AG04449 (cell line): ENCODE data around the gene RBBP5.

Source experiments
- CTCF ChIA-PET: fragments of 350-600 bp; formaldehyde crosslinking; extraction: SDS; loops from one replicate; lab custom pipeline; 2021; ENCODE audit warnings: antibody characterized with exemption; lab: Yijun Ruan, JAX
- POLR2A ChIA-PET: fragments of 400-600, 350-600 bp; formaldehyde crosslinking; extraction: SDS; loops from one replicate; lab custom pipeline; 2020; ENCODE audit warnings: antibody characterized with exemption, inconsistent platforms; lab: Yijun Ruan, JAX
- DNase-seq: peaks from one replicate; pipeline ENCODE4 v3.0.0-alpha.2; 2010; ENCODE audit warnings: low read depth, low spot score
- H3K4me3 ChIP-seq: 2 replicates; pipeline ENCODE4 v1.5.1; 2011; ENCODE audit warnings: low read depth, mild to moderate bottlenecking, control low read depth, low read length
- CTCF ChIP-seq: IDR thresholded peaks from one replicate; pipeline ENCODE4 v1.5.1; 2011; ENCODE audit warnings: mild to moderate bottlenecking, moderate library complexity, low read length, control low read depth, inconsistent platforms; ENCODE audit not compliant: insufficient read depth; ENCODE audit errors: missing control alignments

The RBBP5 gene

GRCh38 chr1:205124726-205125125, 2.9 kb upstream of the RBBP5 start:
- POLR2A ChIA-PET: no interaction called here
- DNase-seq: no peak
- CTCF ChIA-PET: interaction anchor here (2.2 to 16.9 kb wide), 2 partner anchors 18 to 131 kb away, joined by 10 to 239 read pairs; no protein-coding TSS in a partner anchor
- TF ChIP-seq CTCF: no peak
- H3K4me3 ChIP-seq: no peak overlapping the region

- no peak for TF ChIP-seq CTCF
Measured at GRCh38 chr1:205122489-205122882, 708 bp upstream of the RBBP5 start.

DNA sequence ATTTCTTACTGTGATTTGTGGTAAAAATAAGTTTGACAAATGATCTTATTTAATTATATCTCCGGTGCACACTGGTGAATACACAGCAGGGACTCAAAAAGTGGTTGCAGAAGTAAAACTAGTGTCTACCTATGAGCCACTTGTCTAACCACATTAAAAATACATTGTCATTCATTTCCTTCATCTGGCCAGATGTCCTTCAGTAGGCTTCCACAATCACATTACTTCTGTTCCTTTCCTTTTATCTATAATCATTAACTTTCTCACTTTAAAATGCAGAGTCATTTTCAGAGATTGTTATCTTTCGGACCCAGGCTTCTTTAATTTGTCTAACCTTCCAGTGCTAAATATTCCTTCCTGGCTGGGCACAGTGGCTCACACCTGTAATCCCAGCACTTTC, 3.0 kb downstream of the RBBP5 start:
- no peak overlapping the region for H3K4me3 ChIP-seq
- no peak for DNase-seq
- TF ChIP-seq CTCF: no peak
- ChIA-PET CTCF (interaction anchor here (3.5 to 16.9 kb wide), 3 partner anchors 10 to 137 kb away, joined by 22 to 239 read pairs (median 88); no protein-coding TSS in a partner anchor), POLR2A (no interaction called here)

More at GRCh38 chr1:205122489-205122882, 708 bp upstream of the RBBP5 start:
- ChIA-PET CTCF (interaction anchor here (0.8 to 16.9 kb wide), 13 partner anchors 10 to 134 kb away, joined by 3 to 239 read pairs (median 5); no protein-coding TSS in a partner anchor), POLR2A (interaction anchor here (0.6 to 1.1 kb wide), 3 partner anchors 12 to 134 kb away, joined by 3 to 4 read pairs (median 4); no protein-coding TSS in a partner anchor)
- H3K4me3 ChIP-seq: peak overlapping the region; percentile 99
- no peak for DNase-seq

DNA sequence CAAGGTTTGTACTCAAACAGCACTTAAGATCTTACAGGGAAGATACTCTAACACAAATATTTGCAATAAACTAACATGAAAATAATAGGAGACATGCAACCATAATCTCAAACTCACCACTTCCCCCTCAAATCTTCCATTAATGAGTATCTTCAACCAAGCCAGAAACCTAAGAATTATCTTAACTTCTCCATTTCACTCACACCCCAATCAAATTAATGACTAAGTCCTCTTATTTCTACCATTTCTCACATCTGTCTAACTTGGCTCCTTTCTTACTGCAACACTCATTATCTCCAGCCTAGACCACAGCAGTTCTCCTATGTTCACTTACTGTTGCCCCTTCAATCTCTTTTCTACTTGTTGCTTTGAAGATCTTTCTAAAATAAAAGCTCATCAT, 10.4 kb downstream of the RBBP5 start:
- ChIA-PET POLR2A (interaction anchor here (0.7 kb wide), 1 partner anchor 10 kb away, joined by 3 read pairs; the partner anchor contains the start of gene RBBP5), CTCF (interaction anchor here (0.6 to 4.1 kb wide), 3 partner anchors 14 to 50 kb away, joined by 3 to 20 read pairs (median 3); no protein-coding TSS in a partner anchor)
- no peak for DNase-seq
- H3K4me3 ChIP-seq: no peak overlapping the region
- no peak for TF ChIP-seq CTCF

GRCh38 chr1:205109711-205110110, 12.1 kb downstream of the RBBP5 start:
- no peak overlapping the region for H3K4me3 ChIP-seq
- ChIA-PET POLR2A (interaction anchor here (0.5 to 0.8 kb wide), 2 partner anchors 12 to 23 kb away, joined by 3 to 4 read pairs; partner anchors contain the start of gene RBBP5), CTCF (interaction anchor here (0.7 to 4.1 kb wide), 10 partner anchors 11 to 163 kb away, joined by 3 to 22 read pairs (median 6); partner anchors contain the start of gene RBBP5)
- TF ChIP-seq CTCF: no peak
- no peak for DNase-seq

DNA sequence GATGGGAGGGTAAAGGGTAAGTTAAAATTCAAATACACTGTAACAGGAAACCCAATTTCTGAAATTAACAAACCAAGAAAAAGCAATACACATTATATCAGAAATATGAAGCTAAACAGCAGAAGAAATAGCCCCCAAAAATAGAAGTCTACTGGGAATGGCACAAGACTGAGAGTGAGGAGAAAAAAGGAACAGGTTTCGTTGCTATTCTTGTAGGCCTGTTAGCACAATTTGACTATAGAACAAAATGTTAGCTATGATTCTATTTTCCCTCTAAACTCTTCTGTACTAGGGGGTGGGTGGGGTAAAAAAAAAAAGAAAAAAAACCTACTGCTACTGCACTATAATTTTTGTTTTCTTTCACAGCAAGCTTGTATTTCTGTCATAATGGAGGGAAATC, 12.5 kb downstream of the RBBP5 start:
- ChIA-PET CTCF (interaction anchor here (0.7 to 4.1 kb wide), 9 partner anchors 11 to 164 kb away, joined by 3 to 22 read pairs (median 7); partner anchors contain the start of gene RBBP5), POLR2A (interaction anchor here (0.5 to 0.6 kb wide), 2 partner anchors 22 to 154 kb away, joined by 3 read pairs; no protein-coding TSS in a partner anchor)
- H3K4me3 ChIP-seq: no peak overlapping the region
- TF ChIP-seq CTCF: no peak
- DNase-seq: no peak
